HG03571 (cell line): Measurements from ENCODE around the gene ARMCX5.
A peak's percentile ranks its signal among the peaks of the same experiment; 100 is the strongest.

ENCODE experiments used
- ATAC-seq: cut with Tn5 transposase; IDR thresholded peaks from one replicate; pipeline ENCODE4 v1.9.1; 2021; ENCODE audit not compliant: unreplicated experiment

The ARMCX5 gene

DNA sequence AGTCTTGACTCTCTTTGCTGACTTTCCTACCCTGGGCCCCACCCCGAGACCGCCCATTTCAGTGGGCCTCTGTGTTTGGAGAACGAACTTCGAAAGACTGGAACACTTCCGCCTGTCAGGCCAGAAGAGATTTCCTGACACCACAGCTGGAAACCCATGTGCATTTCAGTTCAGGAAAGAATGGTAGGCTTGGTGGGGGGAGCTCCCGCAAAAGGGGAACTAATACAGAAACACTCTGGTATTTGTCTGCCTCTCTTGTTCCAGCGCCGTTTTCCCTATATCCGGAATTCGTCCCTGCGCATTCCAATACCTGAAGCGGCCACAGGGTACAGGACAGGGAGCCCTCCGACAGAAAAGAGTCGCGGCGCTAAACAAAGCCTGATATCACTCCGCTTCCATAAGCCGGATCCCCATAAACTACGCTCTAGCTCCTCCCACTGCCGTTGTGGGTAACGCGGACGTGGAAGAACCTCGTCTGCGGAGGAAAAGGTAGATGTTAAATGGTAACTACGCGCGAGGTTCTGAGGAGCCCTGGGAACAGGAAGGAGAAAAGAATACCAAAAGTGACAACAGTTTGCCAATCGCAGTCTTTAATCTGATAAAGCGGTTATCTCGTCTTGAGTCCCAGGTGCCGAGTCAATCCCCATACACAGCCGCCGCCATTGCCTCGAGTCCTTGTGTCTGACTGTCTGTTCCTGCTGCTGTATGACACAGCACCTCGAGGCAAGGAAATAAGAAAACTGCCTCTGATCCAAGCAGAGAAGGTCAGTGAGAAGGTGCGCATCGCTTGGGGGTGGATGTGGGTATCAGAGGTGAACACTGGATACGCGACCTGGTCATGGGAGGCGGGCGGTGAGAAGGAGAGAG, at the start of gene ARMCX5:
ARMCX5 (plus strand) TSS at position 432 of the 867 bp plus-strand sequence. CDS start 2,627 bp downstream, outside the sequence.
- ATAC-seq: peak; percentile 89

DNA sequence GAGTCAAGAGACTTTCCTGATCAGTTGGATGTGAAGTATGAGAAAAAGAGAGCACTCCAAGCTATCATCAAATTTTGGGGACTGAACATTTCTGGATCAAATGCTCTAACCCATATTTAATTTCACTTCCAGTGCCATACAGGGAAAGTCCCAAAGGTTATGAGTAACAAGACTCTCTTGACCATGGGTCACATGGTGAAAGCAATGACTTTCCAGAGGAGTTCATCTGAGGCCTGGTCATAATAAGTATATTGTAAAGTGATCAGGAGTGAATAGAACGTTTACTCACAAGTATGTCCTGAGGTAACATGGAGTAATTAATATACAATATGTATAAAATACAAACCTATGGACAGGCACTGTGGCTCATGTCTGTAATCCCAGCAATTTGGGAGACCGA, 40.7 kb upstream of the ARMCX5 start:
- no peak for ATAC-seq

DNA sequence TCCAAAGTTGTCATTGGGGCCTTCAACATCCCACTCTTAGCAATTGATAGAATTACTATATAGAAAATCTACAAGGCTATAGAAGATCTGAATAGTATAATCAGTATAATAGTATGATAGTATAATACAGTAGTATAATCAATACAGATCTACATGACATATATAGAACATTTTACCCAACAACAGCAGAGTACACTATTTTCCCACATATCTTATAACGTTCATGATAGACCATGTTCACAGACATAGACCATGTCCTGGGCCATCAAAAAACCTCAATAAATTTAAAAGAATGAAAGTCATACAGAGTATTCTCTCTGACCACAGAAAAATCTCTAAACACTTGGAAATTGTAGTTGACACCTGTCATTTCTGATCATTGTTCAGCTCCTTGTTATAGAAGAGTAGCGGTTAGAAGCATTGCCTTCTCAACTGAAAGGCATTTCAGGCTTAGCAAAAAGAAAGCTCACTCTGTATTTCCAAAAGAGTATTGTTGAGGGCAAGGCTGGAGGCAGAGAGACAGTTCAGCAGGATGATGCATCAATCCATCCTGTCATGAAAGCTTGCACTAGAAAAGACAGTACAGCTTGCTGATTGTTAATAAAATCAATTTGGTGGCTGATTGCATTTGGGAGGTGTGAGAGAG, 38.8 kb upstream of the ARMCX5 start:
- no peak for ATAC-seq

DNA sequence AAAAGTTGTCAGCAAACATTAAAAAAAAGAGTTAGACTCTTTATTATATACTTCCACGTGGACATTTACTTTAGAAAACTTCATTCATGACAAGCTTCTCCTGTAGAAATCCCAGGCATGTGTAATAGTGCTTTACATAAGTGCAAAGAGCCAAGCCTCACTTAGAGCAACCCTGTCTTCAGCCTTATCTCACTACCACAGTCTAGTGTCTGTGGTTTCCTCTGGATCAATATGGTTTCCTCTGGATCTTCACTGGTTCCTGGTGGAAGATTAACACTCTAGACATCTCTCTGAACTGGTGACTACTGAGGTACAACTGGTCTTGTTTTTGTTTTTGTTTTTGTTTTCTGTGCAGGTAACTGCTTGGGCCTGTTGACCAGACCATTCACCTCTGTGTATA, 18.4 kb upstream of the ARMCX5 start:
- ATAC-seq: no peak

DNA sequence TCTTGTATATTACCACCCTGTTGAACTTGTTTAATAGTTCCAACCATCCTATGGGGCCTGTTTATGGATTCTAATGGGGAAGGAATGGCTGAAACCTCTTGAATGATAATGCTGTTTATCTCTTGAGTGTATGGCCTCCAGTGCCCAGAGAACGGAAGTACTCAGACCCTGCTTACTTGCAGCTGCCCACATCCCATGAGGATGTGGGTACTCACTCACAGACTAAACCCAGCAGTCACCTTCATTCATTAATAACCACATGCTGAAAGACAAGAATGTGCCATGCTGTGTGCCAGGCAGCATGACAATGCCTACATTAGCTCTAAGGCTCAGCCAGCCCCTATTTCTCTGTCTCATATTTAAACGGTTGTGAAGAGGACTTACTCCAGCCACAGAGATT, 5.9 kb upstream of the ARMCX5 start:
- no peak for ATAC-seq

DNA sequence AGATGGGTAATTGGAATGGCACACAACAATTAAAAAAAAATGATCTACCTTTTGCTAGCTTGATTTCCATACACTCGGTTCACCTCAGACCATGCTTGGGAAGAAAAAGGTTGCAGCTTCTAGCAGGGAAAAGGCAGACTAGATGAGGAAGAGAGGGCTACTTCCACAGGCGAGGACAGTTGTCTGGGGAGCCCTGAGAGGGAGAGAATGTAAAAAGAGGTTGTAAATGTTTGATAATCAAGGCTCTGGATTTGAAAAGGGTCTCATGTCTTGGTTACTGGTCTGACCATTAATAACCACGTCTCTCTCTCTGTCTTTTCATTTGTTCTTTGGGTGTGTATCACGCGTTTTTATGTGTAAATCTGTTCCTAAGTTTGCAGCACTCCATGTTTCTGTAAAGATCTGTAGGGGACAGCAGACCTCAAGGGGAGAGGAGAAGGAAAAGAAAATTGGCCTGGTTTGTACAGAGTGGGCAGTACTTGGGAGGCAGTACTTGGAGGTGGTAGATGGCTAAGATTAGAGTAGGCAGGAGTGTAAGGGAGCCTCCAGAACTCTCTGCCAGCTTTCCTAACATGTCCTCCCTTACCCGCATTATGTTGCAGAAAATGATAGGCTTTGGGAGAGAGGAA, 750 bp downstream of the ARMCX5 start:
- ATAC-seq: peak; percentile 13

DNA sequence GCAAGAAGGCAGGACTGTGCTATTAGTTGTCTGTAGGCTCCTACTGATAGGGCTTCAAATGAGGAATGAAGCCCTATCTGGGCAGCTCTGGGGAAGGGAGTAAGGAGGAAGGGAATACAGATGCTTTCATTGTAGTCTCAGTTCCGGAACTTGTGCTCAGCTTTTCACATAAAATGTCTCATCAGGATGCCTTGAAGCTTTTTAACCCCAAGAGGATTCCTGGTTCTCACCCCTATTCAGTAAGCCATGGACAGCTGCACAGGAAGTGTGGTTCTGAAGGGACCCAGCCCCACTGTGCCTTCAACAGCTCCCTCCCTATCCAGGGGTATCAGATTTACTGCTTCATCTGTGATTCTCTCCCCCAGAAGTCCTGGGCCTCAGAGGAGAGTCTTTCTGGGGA, 5.0 kb downstream of the ARMCX5 start:
- no peak for ATAC-seq

DNA sequence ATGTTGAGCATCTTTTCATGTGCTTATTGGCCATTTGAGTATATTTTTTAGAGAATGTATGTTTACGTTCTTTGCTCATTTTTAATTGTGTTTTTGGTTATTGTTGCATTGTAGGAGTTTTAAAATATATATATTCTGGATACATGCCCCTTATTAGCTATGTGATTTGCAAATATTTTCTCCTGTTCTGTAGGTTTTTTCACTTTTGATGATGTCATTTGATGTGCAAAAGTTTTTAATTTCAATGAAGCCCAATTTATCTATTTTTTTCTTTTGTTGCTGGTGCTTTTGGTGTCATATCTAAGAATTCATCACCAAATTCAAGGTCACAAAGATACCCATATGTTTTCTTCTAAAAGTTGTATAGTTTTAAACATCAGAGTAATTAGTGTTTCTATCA, 6.8 kb downstream of the ARMCX5 start:
- ATAC-seq: no peak

DNA sequence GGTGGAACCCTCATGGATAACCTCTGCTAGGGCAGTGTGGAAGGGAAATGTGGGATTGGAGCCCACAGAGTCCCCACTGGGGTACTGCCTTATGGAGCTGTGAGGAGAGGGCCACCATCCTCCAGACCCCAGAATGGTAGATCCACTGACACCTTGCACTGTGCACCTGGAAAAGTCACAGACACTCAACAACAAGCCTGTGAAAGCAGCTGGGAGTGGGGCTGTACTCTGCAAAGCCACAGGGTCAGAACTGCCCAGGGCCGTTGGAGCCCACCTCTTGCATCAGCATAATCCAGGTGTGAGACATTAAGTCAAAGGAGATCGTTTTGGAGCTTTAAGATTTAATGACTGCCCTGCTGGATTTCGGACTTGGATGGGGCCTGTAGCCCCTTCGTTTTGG, 11.6 kb downstream of the ARMCX5 start:
- ATAC-seq: no peak

DNA sequence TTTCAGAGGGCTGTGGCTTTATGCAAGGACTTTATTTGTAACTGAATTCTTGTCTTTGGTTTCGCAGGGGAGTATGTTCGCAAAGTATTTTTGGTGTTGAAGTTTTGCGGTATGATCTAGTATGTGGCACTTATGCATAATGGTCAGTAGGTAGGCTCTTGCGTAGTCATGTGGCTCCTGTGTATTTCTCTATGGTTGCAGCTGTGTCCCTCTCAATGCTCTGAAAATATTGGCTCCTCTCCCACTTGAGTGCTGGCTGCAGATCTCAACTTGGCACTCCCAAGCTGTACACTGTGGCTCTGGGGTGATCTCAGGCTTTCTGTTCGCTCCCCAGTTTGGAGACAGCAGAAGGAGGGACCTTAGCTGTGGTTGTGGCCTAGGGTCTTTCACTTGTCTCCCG, 24.8 kb downstream of the ARMCX5 start:
- ATAC-seq: no peak

DNA sequence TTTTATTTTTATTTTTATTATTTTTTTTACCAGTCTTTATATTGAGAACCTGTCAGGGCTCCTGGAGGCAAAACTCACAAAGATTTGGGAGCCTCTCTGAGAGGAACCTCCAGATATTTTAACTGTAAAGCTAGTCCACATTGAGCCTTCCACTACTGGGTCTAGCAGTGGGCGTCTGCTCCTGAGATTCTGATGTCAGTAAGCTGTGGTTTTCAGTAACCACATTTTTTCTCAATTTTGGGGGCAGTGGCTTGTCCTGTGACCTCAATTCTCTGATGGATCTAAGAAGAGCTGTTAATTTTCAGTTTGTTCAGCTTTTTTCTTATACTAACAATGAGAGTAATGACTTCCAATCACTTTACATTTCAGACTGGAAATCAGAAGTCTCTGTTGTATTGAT, 28.3 kb downstream of the ARMCX5 start:
- ATAC-seq: no peak

DNA sequence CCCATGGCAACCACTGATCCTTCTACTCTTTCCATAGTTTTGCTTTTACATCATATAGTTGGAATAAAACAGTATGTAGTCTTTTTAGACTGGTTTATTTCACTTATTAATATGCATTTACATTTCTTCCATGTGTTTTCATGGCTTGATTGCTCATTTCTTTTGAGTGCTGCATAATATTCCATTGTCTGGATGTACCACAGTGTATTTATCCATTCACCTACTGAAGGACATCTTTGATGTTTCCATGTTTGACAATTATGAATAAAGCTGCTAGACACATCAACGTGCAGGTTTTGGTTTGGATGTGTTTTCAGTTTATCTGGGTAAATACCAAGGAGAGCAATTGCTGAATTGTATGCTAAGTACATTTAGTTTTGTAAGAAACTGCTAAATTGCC, 38.2 kb downstream of the ARMCX5 start:
- no peak for ATAC-seq

DNA sequence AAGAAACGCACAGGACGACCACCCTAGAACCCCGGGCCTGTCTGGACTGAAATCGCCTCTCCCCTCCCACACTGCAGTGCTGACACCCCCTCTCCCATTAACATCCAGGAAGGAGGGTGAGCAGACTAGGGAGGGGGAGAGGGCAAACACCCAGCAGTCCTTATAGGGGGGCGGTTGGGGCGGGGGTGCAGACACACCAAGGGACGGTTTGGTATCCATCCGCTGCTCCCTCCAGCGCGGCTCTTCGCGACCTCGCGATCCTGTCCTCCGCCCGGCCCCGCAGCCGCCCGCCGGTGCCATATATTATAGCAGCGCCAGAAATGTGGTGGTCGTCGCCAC, 51.6 kb downstream of the ARMCX5 start:
- ATAC-seq: no peak

DNA sequence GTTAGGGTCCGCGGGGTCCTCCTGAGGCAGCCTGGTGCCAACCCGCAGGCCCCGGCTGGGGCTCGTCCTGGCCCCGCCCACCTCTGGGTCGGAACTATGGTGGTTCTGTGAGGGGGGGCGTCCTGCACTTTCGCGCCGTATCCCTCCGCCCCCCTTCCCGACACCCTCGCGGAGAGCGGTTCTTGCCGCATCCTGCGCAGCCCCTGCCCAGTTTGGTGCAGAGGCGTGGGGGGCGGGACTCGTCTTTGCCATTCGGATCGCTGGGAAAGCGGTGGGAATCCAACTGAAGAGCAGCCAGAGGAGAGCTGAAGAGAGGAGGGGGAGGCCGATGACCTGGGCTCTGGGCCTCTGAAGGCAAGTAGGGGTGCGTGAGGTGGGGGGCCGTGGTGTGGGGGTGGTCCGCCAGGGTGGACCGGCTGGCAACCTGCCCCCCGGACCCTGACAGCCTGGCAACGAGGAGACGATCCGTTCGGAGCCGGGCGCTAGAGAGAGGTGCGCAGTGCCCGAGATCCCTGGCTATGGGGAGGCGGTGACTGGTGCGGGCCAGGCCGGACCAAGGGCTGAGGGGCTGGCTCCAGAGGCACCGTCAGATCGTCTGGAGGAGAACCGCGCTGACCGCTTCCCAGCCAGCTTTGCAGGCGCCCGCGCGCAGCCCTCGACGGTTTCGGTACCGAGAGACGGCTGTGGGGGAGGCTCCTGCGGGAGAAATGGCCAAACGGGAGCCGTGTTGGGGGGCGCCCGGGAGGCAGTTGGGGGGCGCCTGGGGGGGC, 52.1 kb downstream of the ARMCX5 start, which contains the start of gene GPRASP1:
GPRASP1 (plus strand) TSS at position 242 of the 770 bp plus-strand sequence. CDS start 2,431 bp downstream, outside the sequence.
- peak; percentile 38 for ATAC-seq

DNA sequence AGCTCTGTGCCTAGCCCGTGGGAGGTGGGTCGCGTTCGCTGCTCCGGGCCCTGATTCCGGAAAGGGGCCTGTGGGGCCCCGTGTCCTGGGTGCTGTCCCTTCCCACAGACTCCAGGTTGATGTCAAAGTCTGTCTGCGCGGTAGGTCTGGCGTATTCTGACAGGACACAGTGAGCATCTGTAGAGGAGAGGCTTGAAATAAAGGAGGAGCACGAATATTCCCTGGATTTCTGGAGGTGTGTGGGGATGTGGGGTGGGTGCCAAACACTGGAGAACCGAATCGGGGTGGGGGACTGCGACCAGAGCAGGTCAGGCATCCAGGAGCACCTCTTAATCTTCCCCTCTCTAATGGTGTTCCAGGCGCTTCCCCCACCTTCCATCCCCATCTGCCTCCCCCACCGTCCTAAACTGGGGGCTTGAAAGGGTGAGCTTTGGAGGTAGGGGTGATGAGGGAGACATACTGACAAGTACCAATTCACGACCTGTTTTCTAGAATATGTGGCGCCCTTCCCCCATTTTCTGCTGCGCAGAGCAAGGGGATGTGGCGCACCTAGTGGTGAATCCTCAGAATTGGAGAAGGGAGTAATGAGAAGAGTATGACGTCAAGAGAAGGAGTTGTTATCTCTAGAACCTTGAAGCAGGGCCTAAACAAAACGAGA, 52.8 kb downstream of the ARMCX5 start:
- ATAC-seq: peak; percentile 71
